MM.1S (cell line): ENCODE measurements around the gene NPC2.

Experiments
- EZH2 ChIP-seq: fragments of 300-600 bp; sonication (generic); optimal IDR thresholded peaks from 2 replicates; pipeline ENCODE3; 2017; ENCODE audit warnings: low read depth, mild to moderate bottlenecking, antibody characterized with exemption, low read length, mixed read lengths
- TF ChIP-seq, protein P1 (sequence below): fragments of 300-600 bp; sonication (generic); IDR thresholded peaks from 2 replicates; pipeline ENCODE4 v1.5.1; 2016; ENCODE audit warnings: antibody characterized with exemption, low read length, mixed read lengths

DNA sequence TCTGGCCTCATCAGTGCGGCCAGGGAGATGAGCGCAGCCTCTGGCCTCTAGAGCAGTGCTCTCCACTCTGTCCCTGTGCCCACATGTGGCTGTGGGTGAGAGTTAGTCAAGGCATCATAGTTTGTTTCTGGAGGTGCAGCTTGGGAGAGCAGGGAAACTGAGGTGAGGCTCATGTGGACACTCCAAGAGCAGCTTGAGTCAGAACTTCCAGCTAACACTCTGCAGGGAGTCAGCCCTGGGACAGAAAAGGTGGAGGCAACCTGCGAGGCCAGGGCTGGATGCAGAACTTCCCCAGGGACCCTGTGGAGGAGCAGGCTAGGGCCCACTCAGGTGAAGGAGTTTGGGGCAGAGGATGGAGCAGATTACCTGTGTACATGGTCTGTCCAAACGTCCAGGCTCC lies 11.3 kb upstream of the NPC2 start:
- TF ChIP-seq, protein P1, sequence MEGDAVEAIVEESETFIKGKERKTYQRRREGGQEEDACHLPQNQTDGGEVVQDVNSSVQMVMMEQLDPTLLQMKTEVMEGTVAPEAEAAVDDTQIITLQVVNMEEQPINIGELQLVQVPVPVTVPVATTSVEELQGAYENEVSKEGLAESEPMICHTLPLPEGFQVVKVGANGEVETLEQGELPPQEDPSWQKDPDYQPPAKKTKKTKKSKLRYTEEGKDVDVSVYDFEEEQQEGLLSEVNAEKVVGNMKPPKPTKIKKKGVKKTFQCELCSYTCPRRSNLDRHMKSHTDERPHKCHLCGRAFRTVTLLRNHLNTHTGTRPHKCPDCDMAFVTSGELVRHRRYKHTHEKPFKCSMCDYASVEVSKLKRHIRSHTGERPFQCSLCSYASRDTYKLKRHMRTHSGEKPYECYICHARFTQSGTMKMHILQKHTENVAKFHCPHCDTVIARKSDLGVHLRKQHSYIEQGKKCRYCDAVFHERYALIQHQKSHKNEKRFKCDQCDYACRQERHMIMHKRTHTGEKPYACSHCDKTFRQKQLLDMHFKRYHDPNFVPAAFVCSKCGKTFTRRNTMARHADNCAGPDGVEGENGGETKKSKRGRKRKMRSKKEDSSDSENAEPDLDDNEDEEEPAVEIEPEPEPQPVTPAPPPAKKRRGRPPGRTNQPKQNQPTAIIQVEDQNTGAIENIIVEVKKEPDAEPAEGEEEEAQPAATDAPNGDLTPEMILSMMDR: no peak
- no peak for TF ChIP-seq EZH2
